HepG2 (cell line): Measurements from ENCODE around the gene CH25H. TPM values are rescaled to one million over a fixed set of nuclear protein-coding genes. Genes with fewer than 3 reads are reported as not detected.

ENCODE experiments used
- ATAC-seq: fragments of 200-7000 bp; cut with Tn5 transposase; 3 replicates; pipeline ENCODE4 v1.9.1; 2020; ENCODE audit warnings: mild to moderate bottlenecking, moderate library complexity
- BruUV-seq: library from RNA; stranded (reverse); fragments of 400-500 nt; replicated peaks from 2 replicates; lab custom pipeline; 2021; lab: Mats Ljungman, UMichigan
- CTCF ChIA-PET: fragments of 300-600 bp; formaldehyde crosslinking; extraction: SDS; loops from one replicate; lab custom pipeline; 2021; ENCODE audit warnings: low total read pairs, inconsistent platforms, low intra/inter-chr PET ratio; lab: Yijun Ruan, JAX
- POLR2A ChIA-PET: fragments of 350-600 bp; sonication (Branson Sonifier 250); formaldehyde crosslinking; loops from one replicate; lab custom pipeline; 2020; ENCODE audit warnings: antibody characterized with exemption, inconsistent platforms; lab: Yijun Ruan, JAX
- DNase-seq: peaks from one replicate; pipeline ENCODE4 v3.0.0-alpha.2; 2015; ENCODE audit warnings: low spot score
- FAIRE-seq: peaks from 3 replicates; lab custom pipeline; 2011; peaks lifted over from hg19 to GRCh38; lab: Jason Lieb, UNC
- H2AFZ ChIP-seq: one replicate; pipeline ENCODE4 v1.6.1; 2011; ENCODE audit warnings: low read length, inconsistent platforms
- H3K27ac ChIP-seq: fragments of 300-600 bp; 3 replicates; pipeline ENCODE4 v1.8.0; 2011; ENCODE audit warnings: mixed run types, mild to moderate bottlenecking, mixed read lengths, low read length, inconsistent platforms; ENCODE audit not compliant: insufficient read depth; ENCODE audit errors: extremely low read length
- H3K27me3 ChIP-seq, 2 experiments: fragments of 200-600 bp in 1 of 2; 2 replicates in 1 of 2; 3 replicates in 1 of 2; pipeline versions ENCODE4 v1.6.0 to v1.8.0; 2011; ENCODE audit warnings: low read length in 2 of 2, mild to moderate bottlenecking in 2 of 2, moderate library complexity in 2 of 2, inconsistent platforms in 1 of 2; ENCODE audit not compliant: insufficient read depth in 2 of 2, control insufficient read depth in 1 of 2
- H3K36me3 ChIP-seq, 2 experiments: fragments of 200-600 bp in 1 of 2; replicated peaks in 1 of 2; 2 replicates in 1 of 2; 3 replicates in 1 of 2; pipeline versions ENCODE4 v1.5.1 to v1.8.0; 2011; ENCODE audit warnings: low read length in 2 of 2, inconsistent platforms in 1 of 2; ENCODE audit not compliant: insufficient read depth in 2 of 2, control insufficient read depth in 1 of 2
- H3K4me1 ChIP-seq: 2 replicates; pipeline ENCODE4 v1.5.1; 2012; ENCODE audit warnings: low read length, inconsistent platforms; ENCODE audit not compliant: insufficient read depth
- H3K4me2 ChIP-seq: 2 replicates; pipeline ENCODE4 v1.6.0; 2011; ENCODE audit warnings: low read depth, low read length, inconsistent platforms
- H3K4me3 ChIP-seq, 3 experiments: fragments of 200-600 bp in 1 of 3; sonication (generic), shearing (Covaris generic) in 1 of 3; replicated peaks in 1 of 3; 2 replicates each; pipeline ENCODE4 v1.5.1; 2011 to 2016; ENCODE audit warnings: low read length in 3 of 3, inconsistent platforms in 2 of 3, low read depth in 2 of 3, mild to moderate bottlenecking in 2 of 3, control low read depth in 1 of 3, mixed read lengths in 1 of 3; ENCODE audit not compliant: insufficient read depth in 1 of 3
- H3K79me2 ChIP-seq: one replicate; pipeline ENCODE4 v1.6.1; 2011; ENCODE audit warnings: low read length, inconsistent platforms; ENCODE audit not compliant: insufficient read depth
- H3K9ac ChIP-seq: 2 replicates; pipeline ENCODE4 v1.6.0; 2011; ENCODE audit warnings: mild to moderate bottlenecking, low read depth, low read length, inconsistent platforms; ENCODE audit not compliant: insufficient read depth
- H3K9me3 ChIP-seq: 2 replicates; pipeline ENCODE4 v1.5.1; 2012; ENCODE audit warnings: mild to moderate bottlenecking, low read length
- H4K20me1 ChIP-seq: 2 replicates; pipeline ENCODE4 v1.6.0; 2011; ENCODE audit warnings: inconsistent platforms, mild to moderate bottlenecking, low read length, moderate library complexity; ENCODE audit not compliant: insufficient read depth
- EHMT2 ChIP-seq: fragments of 200-600 bp; sonication (generic); IDR thresholded peaks from 2 replicates; pipeline ENCODE4 v1.7.0; 2017; ENCODE audit warnings: antibody characterized with exemption, low read depth, low read length, borderline replicate concordance
- HDAC6 ChIP-seq: fragments of 200-600 bp; sonication (generic); IDR thresholded peaks from 2 replicates; pipeline ENCODE4 v1.7.0; 2017; ENCODE audit warnings: mild to moderate bottlenecking, antibody characterized with exemption, low read length, low read depth
- NCOA5 ChIP-seq: sonication (generic); formaldehyde crosslinking; IDR thresholded peaks from 2 replicates; pipeline ENCODE4 v1.4.0; 2020; ENCODE audit warnings: missing genetic modification reagents
- PCBP2 ChIP-seq: fragments of 200-400 bp; formaldehyde crosslinking; optimal IDR thresholded peaks from 2 replicates; pipeline ENCODE3; 2018; ENCODE audit warnings: low read length, low read depth; ENCODE audit not compliant: poor library complexity, severe bottlenecking
- RBAK ChIP-seq: sonication (generic); formaldehyde crosslinking; IDR thresholded peaks from 2 replicates; pipeline ENCODE4 v1.5.1; 2020; ENCODE audit warnings: mild to moderate bottlenecking, missing genetic modification reagents
- SATB2 ChIP-seq: sonication (generic); formaldehyde crosslinking; IDR thresholded peaks from 2 replicates; pipeline ENCODE4 v1.5.0; 2020; ENCODE audit warnings: missing genetic modification reagents
- SP1 ChIP-seq, 2 experiments: fragments of 450-650 bp in 1 of 2; sonication (generic) in 1 of 2; formaldehyde crosslinking in 1 of 2; IDR thresholded peaks; 2 replicates each; pipeline versions ENCODE4 v1.4.0 to v1.6.1; 2016 to 2020; ENCODE audit warnings: missing genetic modification reagents in 1 of 2
- STAG1 ChIP-seq: sonication (generic); formaldehyde crosslinking; IDR thresholded peaks from 2 replicates; pipeline ENCODE4 v1.4.0; 2020; ENCODE audit warnings: missing genetic modification reagents
- TBL1XR1 ChIP-seq: fragments of 150-350 bp; IDR thresholded peaks from 2 replicates; pipeline ENCODE4 v1.6.1; 2014; ENCODE audit warnings: borderline replicate concordance, low read length; ENCODE audit not compliant: partially characterized antibody
- ZNF264 ChIP-seq: sonication (generic); formaldehyde crosslinking; IDR thresholded peaks from 2 replicates; pipeline ENCODE4 v1.4.0; 2020; ENCODE audit warnings: missing genetic modification reagents
- ZNF557 ChIP-seq: sonication (generic); formaldehyde crosslinking; IDR thresholded peaks from 2 replicates; pipeline ENCODE4 v1.4.0; 2020; ENCODE audit warnings: missing genetic modification reagents
- ZNF577 ChIP-seq: sonication (generic); formaldehyde crosslinking; IDR thresholded peaks from 2 replicates; pipeline ENCODE4 v1.4.0; 2020; ENCODE audit warnings: mild to moderate bottlenecking, low read depth, missing genetic modification reagents, borderline replicate concordance
- ZNF766 ChIP-seq: sonication (generic); formaldehyde crosslinking; IDR thresholded peaks from 2 replicates; pipeline ENCODE4 v1.5.0; 2020; ENCODE audit warnings: missing genetic modification reagents, borderline replicate concordance
- ZNF772 ChIP-seq: sonication (generic); formaldehyde crosslinking; IDR thresholded peaks from 2 replicates; pipeline ENCODE4 v1.5.0; 2020; ENCODE audit warnings: mild to moderate bottlenecking, missing genetic modification reagents
- in situ Hi-C: cut with HindIII; loops from 2 replicates; pipeline ENCODE4 v1.10.0; 2017; ENCODE audit warnings: low pct_unique_long_range_greater_than_20kb; ENCODE audit not compliant: extremely low pct_ligation_motif_present
- intact Hi-C: fragments of 100-400 bp; cut with micrococcal nuclease; formaldehyde crosslinking; loops from one replicate; pipeline ENCODE4 v1.10.0; 2022; ENCODE audit not compliant: unreplicated experiment
- polyA plus RNA-seq, 8 experiments: library from polyadenylated mRNA; depleted of rRNA in 3 of 8; stranded (reverse) in 7 of 8; unstranded in 1 of 8; fragments of >200 nt; fragmentation: Illumina TruSeq in 4 of 8; extraction: Trizol in 4 of 8; gene quantifications; 2 replicates each; pipeline versions ENCODE4 v1.2.1 to v1.2.3, GENCODE V29; 2011 to 2016; ENCODE audit warnings: low read depth in 4 of 8, missing spikeins in 1 of 8, mixed read lengths in 1 of 8; ENCODE audit not compliant: insufficient read depth in 1 of 8
- total RNA-seq, 5 experiments: library from RNA; depleted of rRNA; stranded (reverse); fragments of >200 nt; fragmentation: Illumina TruSeq; extraction: Trizol; gene quantifications; 2 replicates each; pipeline ENCODE4 v1.2.3, GENCODE V29; 2016; ENCODE audit warnings: low read depth in 1 of 5
- TF ChIP-seq, protein P1 (sequence below): IDR thresholded peaks from 2 replicates; pipeline ENCODE4 v1.6.1; 2016
- TF ChIP-seq, protein P2 (sequence below): sonication (generic); formaldehyde crosslinking; conservative IDR thresholded peaks from 2 replicates; pipeline ENCODE4 v1.4.0; 2020; ENCODE audit warnings: missing genetic modification reagents

Gene CH25H
- total and polyA plus RNA-seq, 2 of the 13 experiments (the other 11 are each of a cell fraction or from before 2014, with no cell fraction given): not detected

- Histone ChIP-seq H3K4me1 (no peaks in the 10 kb centered on the region), H4K20me1 (no peaks in the 10 kb centered on the region), H2AFZ (no peak overlapping the region), H3K9ac (no peak overlapping the region), H3K9me3 (no peaks in the 10 kb centered on the region), H3K79me2 (no peaks in the 10 kb centered on the region), H3K4me3 (no peak overlapping the region), H3K27ac (no peak overlapping the region), H3K27me3 (no peaks in the 10 kb centered on the region), H3K4me2 (no peak overlapping the region), H3K36me3 (peaks cover 2 to 16% of the 10 kb centered on the region in 2 experiments; a peak in 3 of 5 replicates)
- DNase-seq (no peak), ATAC-seq (no peak), FAIRE-seq (no peak)
- no TSS peak for BruUV-seq
- POLR2A ChIA-PET: no interaction called here
- TF ChIP-seq ZNF557 (CRISPR knock-in tag) (no peak), ZNF264 (CRISPR knock-in tag) (no peak), STAG1 (no peak), ZNF766 (CRISPR knock-in tag) (no peak), NCOA5 (CRISPR knock-in tag) (no peak), PCBP2 (no peak), ZNF577 (CRISPR knock-in tag) (no peak), HDAC6 (no peak), RBAK (CRISPR knock-in tag) (no peak), TBL1XR1 (no peak), SP1 (IDR thresholded peaks at IDR 0.05) (no peak), SP1 (CRISPR knock-in tag; IDR thresholded peaks at IDR 0.05) (no peak), EHMT2 (no peak), ZNF772 (CRISPR knock-in tag) (no peak), SATB2 (CRISPR knock-in tag) (no peak)
- TF ChIP-seq, protein P1, sequence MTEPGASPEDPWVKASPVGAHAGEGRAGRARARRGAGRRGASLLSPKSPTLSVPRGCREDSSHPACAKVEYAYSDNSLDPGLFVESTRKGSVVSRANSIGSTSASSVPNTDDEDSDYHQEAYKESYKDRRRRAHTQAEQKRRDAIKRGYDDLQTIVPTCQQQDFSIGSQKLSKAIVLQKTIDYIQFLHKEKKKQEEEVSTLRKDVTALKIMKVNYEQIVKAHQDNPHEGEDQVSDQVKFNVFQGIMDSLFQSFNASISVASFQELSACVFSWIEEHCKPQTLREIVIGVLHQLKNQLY (CRISPR knock-in tag): no peak
- TF ChIP-seq, protein P2, sequence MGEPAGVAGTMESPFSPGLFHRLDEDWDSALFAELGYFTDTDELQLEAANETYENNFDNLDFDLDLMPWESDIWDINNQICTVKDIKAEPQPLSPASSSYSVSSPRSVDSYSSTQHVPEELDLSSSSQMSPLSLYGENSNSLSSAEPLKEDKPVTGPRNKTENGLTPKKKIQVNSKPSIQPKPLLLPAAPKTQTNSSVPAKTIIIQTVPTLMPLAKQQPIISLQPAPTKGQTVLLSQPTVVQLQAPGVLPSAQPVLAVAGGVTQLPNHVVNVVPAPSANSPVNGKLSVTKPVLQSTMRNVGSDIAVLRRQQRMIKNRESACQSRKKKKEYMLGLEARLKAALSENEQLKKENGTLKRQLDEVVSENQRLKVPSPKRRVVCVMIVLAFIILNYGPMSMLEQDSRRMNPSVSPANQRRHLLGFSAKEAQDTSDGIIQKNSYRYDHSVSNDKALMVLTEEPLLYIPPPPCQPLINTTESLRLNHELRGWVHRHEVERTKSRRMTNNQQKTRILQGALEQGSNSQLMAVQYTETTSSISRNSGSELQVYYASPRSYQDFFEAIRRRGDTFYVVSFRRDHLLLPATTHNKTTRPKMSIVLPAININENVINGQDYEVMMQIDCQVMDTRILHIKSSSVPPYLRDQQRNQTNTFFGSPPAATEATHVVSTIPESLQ (CRISPR knock-in tag): no peak
- CTCF ChIA-PET: no interaction called here
- intact Hi-C loops (no loop called here), in situ Hi-C loops (no loop called here)
Observed at GRCh38 chr10:89228962-89229361, 21.8 kb upstream of the CH25H start.
